Measurements from ENCODE around the gene DET1. TPM values are rescaled to one million over a fixed set of nuclear protein-coding genes. Genes with fewer than 3 reads are reported as not detected.

The DET1 gene
- polyA plus RNA-seq, 1 donor from 2014 or later: 12.9 TPM

DNA sequence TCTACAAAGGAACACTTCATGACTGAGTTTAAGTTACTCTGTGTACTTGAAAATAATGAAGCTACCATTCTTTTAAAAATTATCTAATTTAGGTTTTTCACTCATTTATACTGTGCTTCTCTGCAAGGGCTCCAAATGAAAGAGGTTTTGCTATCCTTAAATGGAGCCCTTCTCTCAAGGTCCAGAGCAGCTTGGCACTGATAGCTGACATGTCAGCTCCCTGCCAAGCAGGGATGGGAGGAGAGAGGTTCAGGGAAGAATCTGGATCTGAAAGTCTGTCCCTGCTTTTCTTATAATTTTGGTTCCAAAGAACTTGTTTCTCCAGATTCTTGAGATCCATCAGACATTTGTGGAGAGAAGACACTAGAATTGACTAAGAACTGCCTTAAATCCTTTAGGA is 39.9 kb downstream of the DET1 start:
- Histone ChIP-seq H3K4me3 (ENCODE audit: low read length) (no peak overlapping the region), H3K27ac (ENCODE audit: low read length) (no peak overlapping the region), H2AFZ (ENCODE audit: low read depth, low read length) (no peak overlapping the region), H3K4me2 (ENCODE audit: low read length) (no peak overlapping the region), H3K27me3 (ENCODE audit: insufficient read depth, low read depth, low read length) (no peaks in the 10 kb centered on the region), H3K9me3 (ENCODE audit: low read length) (no peaks in the 10 kb centered on the region), H3K36me3 (ENCODE audit: insufficient read depth, low read length) (no peaks in the 10 kb centered on the region), H3K9me2 (ENCODE audit: insufficient read depth, low read length) (no peaks in the 10 kb centered on the region), H4K20me1 (ENCODE audit: insufficient read depth) (no peaks in the 10 kb centered on the region), H3F3A (ENCODE audit: insufficient read depth, low read length, poor library complexity, severe bottlenecking) (no peaks in the 10 kb centered on the region), H3K9ac (ENCODE audit: low read length) (no peak overlapping the region), H3K79me2 (replicated peaks; ENCODE audit: insufficient read depth, low read length) (no peaks in the 10 kb centered on the region)
- TF ChIP-seq, protein P1, sequence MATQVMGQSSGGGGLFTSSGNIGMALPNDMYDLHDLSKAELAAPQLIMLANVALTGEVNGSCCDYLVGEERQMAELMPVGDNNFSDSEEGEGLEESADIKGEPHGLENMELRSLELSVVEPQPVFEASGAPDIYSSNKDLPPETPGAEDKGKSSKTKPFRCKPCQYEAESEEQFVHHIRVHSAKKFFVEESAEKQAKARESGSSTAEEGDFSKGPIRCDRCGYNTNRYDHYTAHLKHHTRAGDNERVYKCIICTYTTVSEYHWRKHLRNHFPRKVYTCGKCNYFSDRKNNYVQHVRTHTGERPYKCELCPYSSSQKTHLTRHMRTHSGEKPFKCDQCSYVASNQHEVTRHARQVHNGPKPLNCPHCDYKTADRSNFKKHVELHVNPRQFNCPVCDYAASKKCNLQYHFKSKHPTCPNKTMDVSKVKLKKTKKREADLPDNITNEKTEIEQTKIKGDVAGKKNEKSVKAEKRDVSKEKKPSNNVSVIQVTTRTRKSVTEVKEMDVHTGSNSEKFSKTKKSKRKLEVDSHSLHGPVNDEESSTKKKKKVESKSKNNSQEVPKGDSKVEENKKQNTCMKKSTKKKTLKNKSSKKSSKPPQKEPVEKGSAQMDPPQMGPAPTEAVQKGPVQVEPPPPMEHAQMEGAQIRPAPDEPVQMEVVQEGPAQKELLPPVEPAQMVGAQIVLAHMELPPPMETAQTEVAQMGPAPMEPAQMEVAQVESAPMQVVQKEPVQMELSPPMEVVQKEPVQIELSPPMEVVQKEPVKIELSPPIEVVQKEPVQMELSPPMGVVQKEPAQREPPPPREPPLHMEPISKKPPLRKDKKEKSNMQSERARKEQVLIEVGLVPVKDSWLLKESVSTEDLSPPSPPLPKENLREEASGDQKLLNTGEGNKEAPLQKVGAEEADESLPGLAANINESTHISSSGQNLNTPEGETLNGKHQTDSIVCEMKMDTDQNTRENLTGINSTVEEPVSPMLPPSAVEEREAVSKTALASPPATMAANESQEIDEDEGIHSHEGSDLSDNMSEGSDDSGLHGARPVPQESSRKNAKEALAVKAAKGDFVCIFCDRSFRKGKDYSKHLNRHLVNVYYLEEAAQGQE (IDR thresholded peaks at IDR 0.05; ENCODE audit: borderline replicate concordance): no peak
- TF ChIP-seq RAD21 (conservative IDR thresholded peaks at IDR 0.05) (no peak), EZH2 (IDR thresholded peaks at IDR 0.05; ENCODE audit: borderline replicate concordance, insufficient read depth, low read length, poor library complexity, severe bottlenecking) (no peak)

DNA sequence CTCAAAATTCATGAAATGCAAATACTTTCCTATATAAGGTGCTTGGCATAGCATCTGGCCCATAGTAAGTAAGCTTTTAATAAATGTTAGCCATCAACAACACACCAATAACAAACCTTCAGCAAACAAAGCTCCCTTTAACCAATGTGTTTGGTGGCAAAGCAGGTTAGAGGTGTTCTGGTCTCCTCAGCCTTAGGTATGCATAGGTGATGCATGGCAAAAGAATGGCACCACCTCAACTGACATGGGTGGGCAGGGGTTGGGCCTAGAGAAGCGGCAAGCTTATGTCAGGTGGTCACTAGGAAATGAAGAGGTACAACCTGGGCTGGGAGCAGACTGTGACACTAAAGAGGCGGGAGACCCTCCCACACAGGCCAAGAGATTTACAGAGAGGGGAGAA is 40.8 kb downstream of the DET1 start:
- no peaks in the 10 kb centered on the region for H3F3A ChIP-seq (ENCODE audit: insufficient read depth, low read length, poor library complexity, severe bottlenecking)
- no peaks in the 10 kb centered on the region for H3K9me2 ChIP-seq (ENCODE audit: insufficient read depth, low read length)
- no peak overlapping the region for H3K9ac ChIP-seq (ENCODE audit: low read length)
- H3K4me3 ChIP-seq (ENCODE audit: low read length): no peak overlapping the region
- H3K27me3 ChIP-seq (ENCODE audit: insufficient read depth, low read depth, low read length): no peaks in the 10 kb centered on the region
- H4K20me1 ChIP-seq (ENCODE audit: insufficient read depth): no peaks in the 10 kb centered on the region
- H3K36me3 ChIP-seq (ENCODE audit: insufficient read depth, low read length): no peaks in the 10 kb centered on the region
- H2AFZ ChIP-seq (ENCODE audit: low read depth, low read length): no peak overlapping the region
- H3K4me2 ChIP-seq (ENCODE audit: low read length): no peak overlapping the region
- H3K9me3 ChIP-seq (ENCODE audit: low read length): no peaks in the 10 kb centered on the region
- TF ChIP-seq MXI1 (conservative IDR thresholded peaks at IDR 0.05; ENCODE audit: poor library complexity, severe bottlenecking): no peak
- TF ChIP-seq, protein P2, sequence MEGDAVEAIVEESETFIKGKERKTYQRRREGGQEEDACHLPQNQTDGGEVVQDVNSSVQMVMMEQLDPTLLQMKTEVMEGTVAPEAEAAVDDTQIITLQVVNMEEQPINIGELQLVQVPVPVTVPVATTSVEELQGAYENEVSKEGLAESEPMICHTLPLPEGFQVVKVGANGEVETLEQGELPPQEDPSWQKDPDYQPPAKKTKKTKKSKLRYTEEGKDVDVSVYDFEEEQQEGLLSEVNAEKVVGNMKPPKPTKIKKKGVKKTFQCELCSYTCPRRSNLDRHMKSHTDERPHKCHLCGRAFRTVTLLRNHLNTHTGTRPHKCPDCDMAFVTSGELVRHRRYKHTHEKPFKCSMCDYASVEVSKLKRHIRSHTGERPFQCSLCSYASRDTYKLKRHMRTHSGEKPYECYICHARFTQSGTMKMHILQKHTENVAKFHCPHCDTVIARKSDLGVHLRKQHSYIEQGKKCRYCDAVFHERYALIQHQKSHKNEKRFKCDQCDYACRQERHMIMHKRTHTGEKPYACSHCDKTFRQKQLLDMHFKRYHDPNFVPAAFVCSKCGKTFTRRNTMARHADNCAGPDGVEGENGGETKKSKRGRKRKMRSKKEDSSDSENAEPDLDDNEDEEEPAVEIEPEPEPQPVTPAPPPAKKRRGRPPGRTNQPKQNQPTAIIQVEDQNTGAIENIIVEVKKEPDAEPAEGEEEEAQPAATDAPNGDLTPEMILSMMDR (IDR thresholded peaks at IDR 0.05; ENCODE audit: poor library complexity, severe bottlenecking): no peak
- TF ChIP-seq EP300 (conservative IDR thresholded peaks at IDR 0.05; ENCODE audit: poor library complexity, severe bottlenecking): no peak
- TF ChIP-seq TAF1 (IDR thresholded peaks at IDR 0.05; ENCODE audit: low read depth): no peak
- no peak for TF ChIP-seq RAD21 (conservative IDR thresholded peaks at IDR 0.05)
- TF ChIP-seq POLR2AphosphoS5 (IDR thresholded peaks at IDR 0.05): no peak
- TF ChIP-seq, protein P1 (IDR thresholded peaks at IDR 0.05; ENCODE audit: borderline replicate concordance): no peak
- no peak for TF ChIP-seq SMC3 (conservative IDR thresholded peaks at IDR 0.05; ENCODE audit: poor library complexity)
- no peak for TF ChIP-seq EZH2 (IDR thresholded peaks at IDR 0.05; ENCODE audit: borderline replicate concordance, insufficient read depth, low read length, poor library complexity, severe bottlenecking)
- H3K79me2 ChIP-seq (replicated peaks; ENCODE audit: insufficient read depth, low read length): no peaks in the 10 kb centered on the region
- no peak overlapping the region for H3K27ac ChIP-seq (ENCODE audit: low read length)

All from neural cell (in vitro differentiated cells).